HG02973 (cell line): ENCODE data around the gene RAB6B.

Source experiments
- ATAC-seq: cut with Tn5 transposase; IDR thresholded peaks from one replicate; pipeline ENCODE4 v1.9.1; 2021; ENCODE audit warnings: moderate library complexity; ENCODE audit not compliant: unreplicated experiment

RAB6B gene

GRCh38 chr3:133776794-133777438 is 118.8 kb downstream of the RAB6B start:
- ATAC-seq: no peak

GRCh38 chr3:133775835-133776234 is 119.8 kb downstream of the RAB6B start:
- ATAC-seq: no peak

GRCh38 chr3:133775309-133775708 is 120.4 kb downstream of the RAB6B start:
- no peak for ATAC-seq
